CD14-positive monocyte (primary cell): Measurements from ENCODE around the gene SNIP1. TPM values are rescaled to one million over a fixed set of nuclear protein-coding genes. Genes with fewer than 3 reads are reported as not detected.
A peak's percentile ranks its signal among the peaks of the same experiment; 100 is the strongest.
"Not testable (repeated sequence)": the region's sequence is repeated elsewhere in the genome, so short reads cannot be mapped to it uniquely, and the experiment has no call there.

Source experiments
- DNase-seq, 3 donors: peaks; one replicate each; pipeline ENCODE4 v3.0.0-alpha.2; 2011 to 2022
- H2AFZ ChIP-seq: 2 replicates; pipeline ENCODE4 v1.6.0; 2012; ENCODE audit warnings: mild to moderate bottlenecking, low read depth, low read length, inconsistent platforms; ENCODE audit not compliant: insufficient read depth, poor library complexity, severe bottlenecking
- H3K27ac ChIP-seq, 2 donors: 1 replicate in 1 of 2; 2 replicates in 1 of 2; pipeline ENCODE4 v1.5.1; 2012 to 2013; ENCODE audit warnings: low read length in 2 of 2, control low read depth in 1 of 2, inconsistent platforms in 1 of 2, low read depth in 1 of 2, mild to moderate bottlenecking in 1 of 2
- H3K27me3 ChIP-seq, 2 donors: one replicate each; pipeline versions ENCODE4 v1.6.0 to v1.6.1; 2011 to 2013; ENCODE audit warnings: low read length in 2 of 2; ENCODE audit not compliant: control insufficient read depth in 2 of 2, insufficient read depth in 2 of 2
- H3K36me3 ChIP-seq, 2 donors: replicated peaks in 1 of 2; 1 replicate in 1 of 2; 2 replicates in 1 of 2; pipeline versions ENCODE4 v1.5.1 to v1.6.1; 2012 to 2013; ENCODE audit warnings: low read length in 2 of 2, control low read depth in 1 of 2, inconsistent platforms in 1 of 2, mild to moderate bottlenecking in 1 of 2; ENCODE audit not compliant: insufficient read depth in 2 of 2, control insufficient read depth in 1 of 2
- H3K4me1 ChIP-seq, 2 donors: 1 replicate in 1 of 2; 2 replicates in 1 of 2; pipeline versions ENCODE4 v1.5.1 to v1.6.1; 2012 to 2013; ENCODE audit warnings: low read length in 2 of 2, control low read depth in 1 of 2, inconsistent platforms in 1 of 2, mild to moderate bottlenecking in 1 of 2, moderate library complexity in 1 of 2; ENCODE audit not compliant: insufficient read depth in 2 of 2, control insufficient read depth in 1 of 2
- H3K4me2 ChIP-seq: replicated peaks from 2 replicates; pipeline ENCODE3; 2012; ENCODE audit warnings: low read length, moderate library complexity, mild to moderate bottlenecking; ENCODE audit not compliant: poor library complexity, severe bottlenecking; ENCODE audit errors: extremely low read depth
- H3K4me3 ChIP-seq, 3 experiments: fragments of 200-600 bp in 1 of 3; sonication (generic) in 1 of 3; replicated peaks in 1 of 3; 1 replicate in 2 of 3; 2 replicates in 1 of 3; pipeline ENCODE4 v1.5.1; 2011 to 2013; ENCODE audit warnings: low read length in 3 of 3, mild to moderate bottlenecking in 3 of 3, control low read depth in 2 of 3, low read depth in 2 of 3, inconsistent platforms in 1 of 3, moderate library complexity in 1 of 3
- H3K79me2 ChIP-seq: 2 replicates; pipeline ENCODE4 v1.6.0; 2012; ENCODE audit warnings: mild to moderate bottlenecking, control low read depth, inconsistent platforms, low read length, moderate library complexity; ENCODE audit not compliant: insufficient read depth
- H3K9ac ChIP-seq: 2 replicates; pipeline ENCODE4 v1.6.0; 2017; ENCODE audit warnings: low read length, mild to moderate bottlenecking; ENCODE audit not compliant: insufficient read depth, poor library complexity, severe bottlenecking
- H3K9me3 ChIP-seq, 2 donors: replicated peaks in 1 of 2; 1 replicate in 1 of 2; 2 replicates in 1 of 2; pipeline versions ENCODE4 v1.5.1 to v1.6.1; 2012 to 2013; ENCODE audit warnings: low read length in 2 of 2, control low read depth in 1 of 2; ENCODE audit not compliant: control insufficient read depth in 1 of 2, insufficient read depth in 1 of 2
- H4K20me1 ChIP-seq: 2 replicates; pipeline ENCODE4 v1.6.0; 2012; ENCODE audit warnings: mild to moderate bottlenecking, low read length, control low read depth, moderate library complexity; ENCODE audit not compliant: insufficient read depth
- H3K27ac Mint-ChIP-seq, 7 donors: one replicate each; pipeline ENCODE4 v1.8.0; 2020; ENCODE audit warnings: mild to moderate bottlenecking in 7 of 7, mixed read lengths in 7 of 7, moderate library complexity in 6 of 7, inconsistent platforms in 2 of 7
- H3K27me3 Mint-ChIP-seq, 3 donors: one replicate each; pipeline ENCODE4 v1.8.0; 2021 to 2022; ENCODE audit warnings: low read depth in 3 of 3, mild to moderate bottlenecking in 3 of 3, mixed read lengths in 3 of 3, moderate library complexity in 3 of 3, inconsistent platforms in 1 of 3
- H3K36me3 Mint-ChIP-seq, 2 donors: one replicate each; pipeline ENCODE4 v1.8.0; 2020; ENCODE audit warnings: mixed read lengths in 2 of 2, inconsistent platforms in 1 of 2, mild to moderate bottlenecking in 1 of 2
- H3K4me1 Mint-ChIP-seq: one replicate; pipeline ENCODE4 v1.8.0; 2020; ENCODE audit warnings: mild to moderate bottlenecking, mixed read lengths
- H3K4me3 Mint-ChIP-seq, 2 donors: one replicate each; pipeline ENCODE4 v1.8.0; 2020; ENCODE audit warnings: mild to moderate bottlenecking in 2 of 2, mixed read lengths in 2 of 2, moderate library complexity in 1 of 2
- H3K9me3 Mint-ChIP-seq, 7 donors: one replicate each; pipeline ENCODE4 v1.8.0; 2020 to 2022; ENCODE audit warnings: mixed read lengths in 7 of 7, mild to moderate bottlenecking in 6 of 7, moderate library complexity in 6 of 7, inconsistent platforms in 2 of 7
- WGBS: methylation state at CpG from one replicate; pipeline ENCODE4 v1.1.5; 2013; ENCODE audit warnings: missing lambda C conversion rate; ENCODE audit not compliant: insufficient coverage; 5-methylcytosine and 5-hydroxymethylcytosine counted together
- intact Hi-C, 2 donors: fragments of 100-400 bp; cut with micrococcal nuclease; formaldehyde crosslinking; loops; one replicate each; pipeline versions ENCODE4 v1.15.0 to v1.15.1; 2023
- polyA plus RNA-seq, 3 donors: library from polyadenylated mRNA; depleted of rRNA in 1 of 3; unstranded in 2 of 3; stranded (reverse) in 1 of 3; fragments of 300-500 nt in 2 of 3; fragments of >200 nt in 1 of 3; fragmentation: Illumina TruSeq in 2 of 3; gene quantifications; 1 replicate in 2 of 3; 2 replicates in 1 of 3; pipeline ENCODE4 v1.2.3, GENCODE V29; 2012 to 2021
- TF ChIP-seq, protein P1 (sequence below): fragments of 200-600 bp; IDR thresholded peaks from one replicate; pipeline ENCODE4 v1.8.0; 2022; ENCODE audit warnings: antibody characterized with exemption, mild to moderate bottlenecking

SNIP1 gene
- polyA plus RNA-seq, 3 donors = 1.6 to 6.8 (median 3.3) TPM

- H3K4me1 Mint-ChIP-seq = peaks cover 3% of the 10 kb centered on the region
- no peak overlapping the region for H2AFZ ChIP-seq
- H3K4me1 ChIP-seq = no peaks in the 10 kb centered on the region
- H3K9ac ChIP-seq = no peak overlapping the region
- TF ChIP-seq, protein P1, sequence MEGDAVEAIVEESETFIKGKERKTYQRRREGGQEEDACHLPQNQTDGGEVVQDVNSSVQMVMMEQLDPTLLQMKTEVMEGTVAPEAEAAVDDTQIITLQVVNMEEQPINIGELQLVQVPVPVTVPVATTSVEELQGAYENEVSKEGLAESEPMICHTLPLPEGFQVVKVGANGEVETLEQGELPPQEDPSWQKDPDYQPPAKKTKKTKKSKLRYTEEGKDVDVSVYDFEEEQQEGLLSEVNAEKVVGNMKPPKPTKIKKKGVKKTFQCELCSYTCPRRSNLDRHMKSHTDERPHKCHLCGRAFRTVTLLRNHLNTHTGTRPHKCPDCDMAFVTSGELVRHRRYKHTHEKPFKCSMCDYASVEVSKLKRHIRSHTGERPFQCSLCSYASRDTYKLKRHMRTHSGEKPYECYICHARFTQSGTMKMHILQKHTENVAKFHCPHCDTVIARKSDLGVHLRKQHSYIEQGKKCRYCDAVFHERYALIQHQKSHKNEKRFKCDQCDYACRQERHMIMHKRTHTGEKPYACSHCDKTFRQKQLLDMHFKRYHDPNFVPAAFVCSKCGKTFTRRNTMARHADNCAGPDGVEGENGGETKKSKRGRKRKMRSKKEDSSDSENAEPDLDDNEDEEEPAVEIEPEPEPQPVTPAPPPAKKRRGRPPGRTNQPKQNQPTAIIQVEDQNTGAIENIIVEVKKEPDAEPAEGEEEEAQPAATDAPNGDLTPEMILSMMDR = no peak
- no peak for DNase-seq
- no peak overlapping the region for H3K4me2 ChIP-seq
- H3K27ac ChIP-seq = no peak overlapping the region
- H3K79me2 ChIP-seq = peaks cover 7% of the 10 kb centered on the region
- peaks cover 0 to 7% (median 0%) of the 10 kb centered on the region in 7 donors for H3K9me3 Mint-ChIP-seq
- H3K4me3 ChIP-seq = no peak overlapping the region
- peaks cover 74 to 99% of the 10 kb centered on the region in 2 donors for H3K36me3 ChIP-seq
- no peak overlapping the region for H3K4me3 Mint-ChIP-seq
- no peaks in the 10 kb centered on the region for H3K27me3 Mint-ChIP-seq
- H3K9me3 ChIP-seq = no peaks in the 10 kb centered on the region
- 98% methylated on average over 30 of the region's 30 CpGs for WGBS
- peak overlapping the region in 1 of 7 donors; percentile 5 for H3K27ac Mint-ChIP-seq
- intact Hi-C loops = no loop called here
- H3K36me3 Mint-ChIP-seq = peaks cover 78 to 95% of the 10 kb centered on the region in 2 donors
- H3K27me3 ChIP-seq = no peaks in the 10 kb centered on the region
- peaks cover 25% of the 10 kb centered on the region for H4K20me1 ChIP-seq
Observed at GRCh38 chr1:37540036-37540785, 13.9 kb downstream of the SNIP1 start.

- Mint-ChIP-seq H3K36me3 (peaks cover 70 to 90% of the 10 kb centered on the region in 2 donors), H3K4me1 (peaks cover 11% of the 10 kb centered on the region)
- H3K4me2 ChIP-seq, H3K9ac ChIP-seq, H3K27me3 Mint-ChIP-seq, DNase-seq, intact Hi-C loops, H3K79me2 ChIP-seq, H3K27ac ChIP-seq, H3K27ac Mint-ChIP-seq, H3K4me1 ChIP-seq, H3K4me3 Mint-ChIP-seq, H2AFZ ChIP-seq, H3K27me3 ChIP-seq, H3K9me3 Mint-ChIP-seq, H3K9me3 ChIP-seq, H3K4me3 ChIP-seq: not testable (repeated sequence)
- Histone ChIP-seq H3K36me3 (peaks cover 67 to 88% of the 10 kb centered on the region in 2 donors), H4K20me1 (peaks cover 18% of the 10 kb centered on the region)
- 95% methylated on average over 10 of the region's 10 CpGs for WGBS
Observed at GRCh38 chr1:37539154-37539553, 14.9 kb downstream of the SNIP1 start.
